Measurements from ENCODE around the gene CCDC70. TPM values are rescaled to one million over a fixed set of nuclear protein-coding genes. Genes with fewer than 3 reads are reported as not detected.

The CCDC70 gene
- total and polyA plus RNA-seq, 3 experiments from 2014 or later, result not detected

DNA sequence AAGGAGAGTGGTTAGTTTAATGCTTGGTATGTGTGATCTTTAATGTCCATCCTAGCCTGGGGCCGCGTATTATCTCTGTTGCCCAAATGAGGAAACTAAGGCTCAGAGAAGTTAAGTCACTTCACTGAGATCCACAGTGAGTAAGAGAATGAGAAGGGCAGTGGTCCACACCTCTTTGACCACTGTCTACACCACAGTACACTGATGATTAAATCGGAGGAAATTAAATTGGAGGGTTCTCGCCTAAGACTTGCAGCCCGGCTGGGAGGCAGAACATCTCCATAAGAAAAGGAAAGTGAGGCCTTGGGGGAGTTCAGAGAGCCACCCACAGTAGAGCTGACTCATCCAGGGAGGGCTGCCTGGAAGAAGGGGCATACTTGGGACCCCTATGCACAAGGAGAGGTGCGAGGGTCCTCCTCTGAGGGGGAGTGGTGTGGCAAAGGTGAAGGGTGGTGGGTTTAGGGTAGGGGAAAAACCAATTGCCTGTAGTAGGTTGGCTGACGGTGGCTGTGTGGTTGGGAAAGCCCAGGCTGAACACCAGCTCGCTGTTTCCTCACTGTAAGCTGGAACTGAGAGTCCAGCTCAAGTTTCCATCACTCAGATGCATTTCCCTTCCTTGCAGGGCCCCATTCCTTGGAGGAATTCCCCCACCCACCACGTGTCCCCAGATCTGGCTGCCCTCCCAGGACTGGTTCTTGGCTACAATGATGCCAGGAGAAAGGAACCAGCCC lies 42.8 kb upstream of the CCDC70 start:
- Mint-ChIP-seq H3K36me3 (peaks cover 0 to 14% (median 5%) of the 10 kb centered on the region in 3 donors), H3K4me1 (peaks cover 74 to 87% (median 86%) of the 10 kb centered on the region in 3 donors), H3K4me3 (peak overlapping the region in 6 of 7 donors; percentile 15 to 89 (median 44)), H3K9me3 (no peaks in the 10 kb centered on the region), H3K27ac (peak overlapping the region; percentile 78 to 95 (median 90)), H3K27me3 (peaks cover 0 to 3% of the 10 kb centered on the region in 2 donors)
- CTCF ChIA-PET, result interaction anchor here (0.6 to 5.1 kb wide), 5 partner anchors 13 to 375 kb away, joined by 3 to 41 read pairs (median 4); no protein-coding TSS in a partner anchor
- no peaks in the 10 kb centered on the region for H3K36me3 ChIP-seq (ENCODE audit: insufficient read depth, low read length)
- H3K4me3 ChIP-seq (ENCODE audit: low read length), result peak overlapping the region; percentile 5
- no peaks in the 10 kb centered on the region for H3K9me3 ChIP-seq (ENCODE audit: low read length)
- POLR2A ChIA-PET, result no interaction called here
- no peak for DNase-seq
- no peaks in the 10 kb centered on the region for H3K27me3 ChIP-seq (ENCODE audit: insufficient read depth, low read length, poor library complexity, severe bottlenecking)
- peaks cover 88% of the 10 kb centered on the region for H3K4me1 ChIP-seq (ENCODE audit: insufficient read depth, low read length)
- H3K27ac ChIP-seq (ENCODE audit: low read depth, low read length), result no peak overlapping the region

DNA sequence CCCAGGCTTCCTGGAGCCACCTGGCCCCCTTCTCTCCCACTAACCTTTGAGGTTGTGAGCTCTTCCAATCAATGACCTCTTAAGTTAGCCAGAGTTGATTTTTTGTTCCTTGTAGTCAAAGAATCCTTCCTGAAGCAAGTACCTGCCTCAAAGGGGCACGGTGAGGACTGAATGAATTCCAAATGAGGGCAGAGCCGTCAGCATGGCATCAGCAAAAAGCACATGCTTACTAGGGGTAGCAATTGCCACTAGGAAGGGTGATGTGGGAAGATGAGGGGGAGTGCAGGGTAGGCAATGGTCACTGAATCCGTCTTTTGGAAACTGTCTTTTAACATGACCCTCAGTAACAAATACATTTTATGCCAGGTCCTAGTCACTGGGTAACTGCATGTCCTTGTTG lies 42.2 kb upstream of the CCDC70 start:
- H3K27me3 Mint-ChIP-seq, result peaks cover 0 to 3% of the 10 kb centered on the region in 2 donors
- Histone ChIP-seq H3K27me3 (ENCODE audit: insufficient read depth, low read length, poor library complexity, severe bottlenecking) (no peaks in the 10 kb centered on the region), H3K9me3 (ENCODE audit: low read length) (no peaks in the 10 kb centered on the region), H3K36me3 (ENCODE audit: insufficient read depth, low read length) (no peaks in the 10 kb centered on the region), H3K4me1 (ENCODE audit: insufficient read depth, low read length) (peaks cover 94% of the 10 kb centered on the region), H3K4me3 (ENCODE audit: low read length) (no peak overlapping the region), H3K27ac (ENCODE audit: low read depth, low read length) (no peak overlapping the region)
- H3K4me3 Mint-ChIP-seq, result peak overlapping the region in 5 of 7 donors; percentile 38 to 90 (median 86)
- CTCF ChIA-PET, result interaction anchor here (1.0 to 5.1 kb wide), 3 partner anchors 9 to 14 kb away, joined by 3 to 41 read pairs (median 3); no protein-coding TSS in a partner anchor
- peaks cover 0 to 14% (median 5%) of the 10 kb centered on the region in 3 donors for H3K36me3 Mint-ChIP-seq
- peak overlapping the region; percentile 78 to 95 (median 90) for H3K27ac Mint-ChIP-seq
- no peak for DNase-seq
- H3K9me3 Mint-ChIP-seq, result no peaks in the 10 kb centered on the region
- POLR2A ChIA-PET, result no interaction called here
- peaks cover 80 to 93% (median 91%) of the 10 kb centered on the region in 3 donors for H3K4me1 Mint-ChIP-seq

DNA sequence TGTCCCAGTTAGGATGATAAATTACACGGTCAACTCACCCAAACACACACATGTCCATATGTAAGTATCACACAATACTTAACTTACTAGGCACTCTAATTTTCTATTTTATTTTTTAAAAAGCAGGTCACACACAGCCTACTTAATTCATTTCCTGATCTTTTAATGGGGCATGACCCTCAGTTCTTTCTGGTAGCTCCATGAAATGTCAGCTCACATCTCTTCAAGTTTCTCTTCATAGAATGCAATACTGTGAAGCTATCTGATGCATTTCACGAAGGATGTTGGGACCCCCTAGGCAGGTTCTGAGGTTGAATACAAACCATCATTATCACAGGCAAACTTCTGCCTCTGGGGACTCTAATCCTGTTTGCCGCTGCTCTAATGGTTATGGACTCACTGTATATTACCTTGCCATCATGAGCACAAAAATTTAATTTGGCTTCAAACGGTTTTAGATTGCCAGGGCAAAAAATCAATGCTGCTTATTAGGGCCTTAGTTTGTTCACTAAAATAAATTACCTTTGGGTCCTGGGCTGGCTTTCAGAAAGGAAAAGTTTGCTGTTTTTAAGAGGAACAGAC lies 41.7 kb upstream of the CCDC70 start:
- H3K27ac Mint-ChIP-seq, result peak overlapping the region; percentile 80 to 95 (median 92)
- Histone ChIP-seq H3K9me3 (ENCODE audit: low read length) (no peaks in the 10 kb centered on the region), H3K4me3 (ENCODE audit: low read length) (peak overlapping the region; percentile 20), H3K4me1 (ENCODE audit: insufficient read depth, low read length) (peaks cover 95% of the 10 kb centered on the region), H3K36me3 (ENCODE audit: insufficient read depth, low read length) (no peaks in the 10 kb centered on the region), H3K27me3 (ENCODE audit: insufficient read depth, low read length, poor library complexity, severe bottlenecking) (no peaks in the 10 kb centered on the region), H3K27ac (ENCODE audit: low read depth, low read length) (no peak overlapping the region)
- POLR2A ChIA-PET, result no interaction called here
- H3K27me3 Mint-ChIP-seq, result peaks cover 0 to 3% of the 10 kb centered on the region in 2 donors
- CTCF ChIA-PET, result interaction anchor here (1.0 to 5.1 kb wide), 3 partner anchors 9 to 14 kb away, joined by 3 to 41 read pairs (median 3); no protein-coding TSS in a partner anchor
- peaks cover 79 to 94% (median 89%) of the 10 kb centered on the region in 3 donors for H3K4me1 Mint-ChIP-seq
- H3K9me3 Mint-ChIP-seq, result no peaks in the 10 kb centered on the region
- peak overlapping the region; percentile 63 to 90 (median 84) for H3K4me3 Mint-ChIP-seq
- H3K36me3 Mint-ChIP-seq, result peaks cover 0 to 14% (median 4%) of the 10 kb centered on the region in 3 donors
- no peak for DNase-seq

DNA sequence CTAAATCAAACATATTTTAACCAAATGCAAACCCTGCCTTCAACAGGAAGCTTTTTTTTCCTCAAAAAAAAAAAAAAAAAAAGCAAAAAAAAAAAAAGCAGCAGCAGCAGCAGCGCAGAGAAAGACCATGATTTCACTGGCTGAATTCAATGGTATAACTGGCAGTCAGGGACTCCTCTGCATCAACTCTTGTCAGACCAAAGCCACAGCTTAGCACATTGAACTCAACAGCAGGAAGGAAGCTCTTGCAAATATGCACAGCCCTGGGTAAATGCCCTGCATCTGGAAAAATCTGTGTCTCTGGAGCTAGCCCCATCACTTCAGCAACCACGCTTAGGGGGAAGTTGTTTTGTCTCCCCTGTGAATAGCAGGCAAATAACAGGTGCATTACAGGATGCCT lies 40.2 kb upstream of the CCDC70 start:
- Mint-ChIP-seq H3K4me3 (peak overlapping the region; percentile 68 to 92 (median 86)), H3K27ac (peak overlapping the region; percentile 80 to 95 (median 94)), H3K36me3 (peaks cover 0 to 12% (median 1%) of the 10 kb centered on the region in 3 donors), H3K4me1 (peaks cover 86 to 96% (median 92%) of the 10 kb centered on the region in 3 donors), H3K27me3 (peaks cover 0 to 3% of the 10 kb centered on the region in 2 donors), H3K9me3 (no peaks in the 10 kb centered on the region)
- CTCF ChIA-PET, result interaction anchor here (0.9 to 5.1 kb wide), 7 partner anchors 11 to 629 kb away, joined by 3 to 41 read pairs (median 3); no protein-coding TSS in a partner anchor
- Histone ChIP-seq H3K4me3 (ENCODE audit: low read length) (peak overlapping the region; percentile 78), H3K27ac (ENCODE audit: low read depth, low read length) (no peak overlapping the region), H3K9me3 (ENCODE audit: low read length) (no peaks in the 10 kb centered on the region), H3K27me3 (ENCODE audit: insufficient read depth, low read length, poor library complexity, severe bottlenecking) (no peaks in the 10 kb centered on the region), H3K4me1 (ENCODE audit: insufficient read depth, low read length) (peaks cover 95% of the 10 kb centered on the region), H3K36me3 (ENCODE audit: insufficient read depth, low read length) (no peaks in the 10 kb centered on the region)
- POLR2A ChIA-PET, result interaction anchor here (0.8 to 1.5 kb wide), 3 partner anchors 11 to 368 kb away, joined by 3 to 18 read pairs (median 6); no protein-coding TSS in a partner anchor
- peak in 3 of 5 donors; percentile 45 to 69 (median 63) for DNase-seq

DNA sequence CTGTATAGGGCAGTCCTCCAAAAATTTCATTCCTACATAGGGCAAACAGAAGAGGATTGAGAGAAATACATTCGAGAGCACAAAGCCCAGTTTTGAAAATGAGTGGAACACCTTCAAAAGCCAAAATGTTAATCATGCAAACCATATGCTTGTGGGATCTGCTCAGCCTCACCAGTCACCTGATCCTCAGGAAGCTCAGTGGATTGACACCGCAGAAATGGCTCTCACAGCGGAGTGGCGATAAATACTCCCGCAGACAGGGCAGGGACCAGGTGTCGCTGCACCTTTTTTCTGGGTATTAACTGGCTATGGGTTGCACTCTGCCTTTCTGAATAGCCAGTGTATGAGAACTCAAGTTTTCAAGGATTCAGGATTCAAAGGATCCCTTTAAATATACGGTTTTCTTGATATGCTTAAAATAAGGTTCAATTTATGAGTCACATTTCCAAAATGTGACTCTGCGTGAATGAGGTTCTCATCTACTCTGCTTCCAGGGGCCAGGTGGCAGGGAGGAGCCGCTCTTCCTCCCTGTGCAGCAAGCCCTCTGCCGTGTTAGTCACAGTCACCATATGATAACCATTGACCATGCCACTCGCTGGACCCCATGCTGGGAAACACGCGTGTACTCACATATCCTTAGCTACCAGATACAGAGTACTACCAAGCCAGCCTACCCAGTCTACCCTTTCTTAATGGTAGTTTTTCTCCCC lies 39.5 kb upstream of the CCDC70 start:
- H3K4me1 ChIP-seq (ENCODE audit: insufficient read depth, low read length), result peaks cover 95% of the 10 kb centered on the region
- Mint-ChIP-seq H3K9me3 (no peaks in the 10 kb centered on the region), H3K27me3 (peaks cover 0 to 3% of the 10 kb centered on the region in 2 donors), H3K27ac (peak overlapping the region; percentile 80 to 95 (median 94)), H3K4me3 (peak overlapping the region; percentile 68 to 92 (median 86)), H3K36me3 (peaks cover 0 to 10% (median 0%) of the 10 kb centered on the region in 3 donors), H3K4me1 (peaks cover 89 to 97% (median 94%) of the 10 kb centered on the region in 3 donors)
- H3K9me3 ChIP-seq (ENCODE audit: low read length), result no peaks in the 10 kb centered on the region
- H3K27ac ChIP-seq (ENCODE audit: low read depth, low read length), result no peak overlapping the region
- H3K36me3 ChIP-seq (ENCODE audit: insufficient read depth, low read length), result no peaks in the 10 kb centered on the region
- ChIA-PET POLR2A (interaction anchor here (0.8 to 1.5 kb wide), 2 partner anchors 10 to 19 kb away, joined by 3 to 18 read pairs; no protein-coding TSS in a partner anchor), CTCF (interaction anchor here (1.0 to 5.1 kb wide), 7 partner anchors 8 to 629 kb away, joined by 3 to 41 read pairs (median 4); no protein-coding TSS in a partner anchor)
- no peaks in the 10 kb centered on the region for H3K27me3 ChIP-seq (ENCODE audit: insufficient read depth, low read length, poor library complexity, severe bottlenecking)
- DNase-seq, result peak in 2 of 5 donors; percentile 16 to 41
- H3K4me3 ChIP-seq (ENCODE audit: low read length), result peak overlapping the region; percentile 78

DNA sequence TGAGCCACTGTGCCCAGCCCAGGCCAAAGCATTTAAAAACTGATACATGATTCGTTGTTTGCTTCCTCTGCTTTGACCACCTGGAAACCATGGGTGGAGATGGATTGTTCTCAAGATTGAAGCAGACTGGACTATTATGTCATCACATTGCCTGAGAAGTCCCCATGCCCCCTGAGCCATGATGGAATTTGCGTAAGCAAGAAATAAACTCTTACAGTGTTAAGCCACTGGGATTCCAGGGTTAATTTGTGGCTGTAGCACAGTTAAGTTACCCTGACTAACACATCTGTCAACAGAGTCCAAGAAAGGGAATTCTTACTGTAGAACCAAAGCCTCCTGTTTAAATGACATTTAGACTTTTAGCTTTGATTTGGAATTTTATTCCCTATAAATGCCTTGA lies 38.4 kb upstream of the CCDC70 start:
- ChIA-PET POLR2A (no interaction called here), CTCF (interaction anchor here (1.0 to 5.1 kb wide), 4 partner anchors 8 to 13 kb away, joined by 4 to 41 read pairs (median 5); no protein-coding TSS in a partner anchor)
- peak overlapping the region in 7 of 8 donors; percentile 88 to 96 (median 93) for H3K27ac Mint-ChIP-seq
- Histone ChIP-seq H3K4me3 (ENCODE audit: low read length) (peak overlapping the region; percentile 78), H3K36me3 (ENCODE audit: insufficient read depth, low read length) (no peaks in the 10 kb centered on the region), H3K9me3 (ENCODE audit: low read length) (no peaks in the 10 kb centered on the region), H3K4me1 (ENCODE audit: insufficient read depth, low read length) (peaks cover 96% of the 10 kb centered on the region), H3K27me3 (ENCODE audit: insufficient read depth, low read length, poor library complexity, severe bottlenecking) (no peaks in the 10 kb centered on the region), H3K27ac (ENCODE audit: low read depth, low read length) (no peak overlapping the region)
- peaks cover 91 to 99% (median 96%) of the 10 kb centered on the region in 3 donors for H3K4me1 Mint-ChIP-seq
- peaks cover 0 to 4% (median 0%) of the 10 kb centered on the region in 3 donors for H3K36me3 Mint-ChIP-seq
- peaks cover 0 to 3% of the 10 kb centered on the region in 2 donors for H3K27me3 Mint-ChIP-seq
- H3K9me3 Mint-ChIP-seq, result no peaks in the 10 kb centered on the region
- no peak for DNase-seq
- H3K4me3 Mint-ChIP-seq, result peak overlapping the region; percentile 68 to 92 (median 86)

DNA sequence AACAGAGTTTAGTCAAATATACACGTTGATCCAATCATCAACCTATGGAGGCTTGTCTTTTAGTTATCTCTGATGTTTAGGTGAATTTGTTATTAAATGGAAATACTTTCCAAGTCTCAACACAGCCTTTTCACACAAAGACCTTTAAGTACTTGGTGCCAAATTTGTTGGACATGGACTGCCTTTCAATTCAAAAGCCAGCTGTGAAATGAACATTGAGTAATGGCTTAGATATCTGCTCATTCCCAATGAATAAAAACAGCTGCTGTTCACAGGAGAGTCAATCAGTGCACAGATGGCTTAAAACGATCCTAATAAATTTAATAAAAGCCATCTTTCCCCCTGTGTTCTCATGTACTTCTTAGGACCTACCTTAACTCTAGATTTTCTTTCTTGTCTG lies 37.9 kb upstream of the CCDC70 start:
- Mint-ChIP-seq H3K36me3 (peaks cover 0 to under 1% (median 0%) of the 10 kb centered on the region in 3 donors), H3K27me3 (peaks cover 0 to 3% of the 10 kb centered on the region in 2 donors), H3K4me3 (peak overlapping the region; percentile 68 to 92 (median 86)), H3K27ac (peak overlapping the region; percentile 63 to 96 (median 94)), H3K9me3 (no peaks in the 10 kb centered on the region), H3K4me1 (peaks cover 91 to 99% (median 95%) of the 10 kb centered on the region in 3 donors)
- POLR2A ChIA-PET, result no interaction called here
- Histone ChIP-seq H3K27ac (ENCODE audit: low read depth, low read length) (no peak overlapping the region), H3K4me3 (ENCODE audit: low read length) (peak overlapping the region; percentile 78), H3K27me3 (ENCODE audit: insufficient read depth, low read length, poor library complexity, severe bottlenecking) (no peaks in the 10 kb centered on the region), H3K36me3 (ENCODE audit: insufficient read depth, low read length) (no peaks in the 10 kb centered on the region), H3K9me3 (ENCODE audit: low read length) (no peaks in the 10 kb centered on the region), H3K4me1 (ENCODE audit: insufficient read depth, low read length) (peaks cover 96% of the 10 kb centered on the region)
- CTCF ChIA-PET, result interaction anchor here (1.0 to 5.1 kb wide), 4 partner anchors 8 to 21 kb away, joined by 4 to 41 read pairs (median 6); partner anchors contain the start of gene TMEM272
- no peak for DNase-seq
